ENCODE data around the gene MAJIN.

Gene MAJIN

DNA sequence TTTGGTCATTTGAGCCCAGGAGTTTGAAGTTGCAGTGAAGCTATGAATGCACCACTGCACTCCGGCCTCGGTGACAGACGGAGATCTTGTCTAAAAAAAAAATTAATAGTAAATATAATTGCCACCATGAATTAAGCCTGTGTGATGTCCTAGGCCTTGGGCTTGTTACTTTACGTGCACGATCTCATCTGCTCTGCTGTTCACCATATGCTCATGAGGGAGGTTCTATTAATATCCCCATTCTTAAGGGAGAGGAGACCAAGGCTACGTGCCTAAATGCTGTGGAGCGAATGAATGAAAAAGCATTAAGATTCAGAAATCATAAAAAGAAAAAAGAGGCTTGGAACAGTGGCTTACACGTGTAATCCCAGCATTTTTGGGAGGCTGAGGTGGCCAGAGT, 52.3 kb downstream of the MAJIN start:
- TF ChIP-seq ELF4 (IDR thresholded peaks at IDR 0.05) (no peak), FOXM1 (IDR thresholded peaks at IDR 0.05; ENCODE audit: borderline replicate concordance) (no peak), BHLHE40 (IDR thresholded peaks at IDR 0.05; ENCODE audit: borderline replicate concordance) (no peak)
- POLR2A ChIA-PET, result interaction anchor here (1.7 kb wide), 1 partner anchor 202 kb away, joined by 5 read pairs; the partner anchor contains the start of genes FAU and MRPL49
- no peak for DNase-seq (ENCODE audit: extremely low spot score)
- CTCF ChIA-PET, result no interaction called here

DNA sequence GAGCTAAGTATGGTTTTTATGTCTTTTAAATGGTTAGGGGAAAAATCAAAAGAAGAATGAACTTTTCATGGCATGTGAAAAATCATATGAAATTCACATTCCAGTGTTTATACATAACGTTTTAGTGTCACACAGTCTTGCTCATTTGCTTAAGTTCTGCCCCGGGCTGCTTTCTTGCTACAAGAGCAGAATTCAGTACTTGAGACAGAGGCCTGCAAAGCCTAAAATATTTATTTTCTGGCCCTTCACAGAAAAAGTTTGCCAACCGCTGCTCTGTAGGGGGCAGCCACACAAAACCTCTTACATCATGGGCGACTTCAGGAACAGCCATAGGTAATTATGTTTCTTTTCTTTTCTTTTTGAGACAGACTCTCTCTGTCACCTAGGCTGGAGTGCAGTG, 53.9 kb downstream of the MAJIN start:
- CTCF ChIA-PET, result interaction anchor here (1.2 to 1.4 kb wide), 2 partner anchors 27 to 79 kb away, joined by 3 read pairs; partner anchors contain the start of gene BATF2
- no peak for TF ChIP-seq TARDBP (IDR thresholded peaks at IDR 0.05)
- POLR2A ChIA-PET, result interaction anchor here (0.6 to 1.7 kb wide), 4 partner anchors 16 to 204 kb away, joined by 3 to 5 read pairs (median 4); partner anchors contain the start of genes FAU and MRPL49
- no peak for DNase-seq (ENCODE audit: extremely low spot score)

DNA sequence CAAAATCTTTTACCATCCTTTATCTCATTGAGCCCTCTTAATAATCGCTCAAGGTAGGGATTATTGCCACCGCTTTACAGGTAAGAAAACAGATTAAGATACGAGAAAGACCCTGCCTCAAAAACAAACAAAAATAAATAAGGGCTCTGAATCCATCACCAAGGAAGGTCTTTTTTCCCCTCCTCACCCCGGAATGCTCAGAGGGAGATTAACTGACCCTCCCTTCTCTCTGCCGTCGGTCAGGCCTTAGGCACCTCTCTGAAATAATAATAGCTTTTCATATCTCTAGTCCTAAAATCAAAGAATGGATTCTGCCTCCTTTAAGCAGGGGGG, 54.3 kb downstream of the MAJIN start:
- ChIA-PET CTCF (interaction anchor here (1.2 to 1.4 kb wide), 2 partner anchors 27 to 79 kb away, joined by 3 read pairs; partner anchors contain the start of gene BATF2), POLR2A (interaction anchor here (0.6 to 1.7 kb wide), 4 partner anchors 17 to 204 kb away, joined by 3 to 5 read pairs (median 4); partner anchors contain the start of genes FAU and MRPL49)
- TF ChIP-seq NFRKB (IDR thresholded peaks at IDR 0.05), result no peak
- no peak for TF ChIP-seq ARNT (IDR thresholded peaks at IDR 0.05)
- no peak for TF ChIP-seq FOXA1 (IDR thresholded peaks at IDR 0.05)
- no peak for TF ChIP-seq SP1 (IDR thresholded peaks at IDR 0.05)
- TF ChIP-seq BHLHE40 (IDR thresholded peaks at IDR 0.05; ENCODE audit: borderline replicate concordance), result no peak
- no peak for TF ChIP-seq TARDBP (IDR thresholded peaks at IDR 0.05)
- no peak for TF ChIP-seq ZNF384 (IDR thresholded peaks at IDR 0.05)
- TF ChIP-seq L3MBTL2 (conservative IDR thresholded peaks at IDR 0.05), result no peak
- TF ChIP-seq SUZ12 (IDR thresholded peaks at IDR 0.05), result no peak
- TF ChIP-seq ELF4 (IDR thresholded peaks at IDR 0.05), result no peak
- TF ChIP-seq FOXK2 (IDR thresholded peaks at IDR 0.05), result no peak
- no peak for TF ChIP-seq LEF1 (IDR thresholded peaks at IDR 0.05; ENCODE audit: borderline replicate concordance)
- no peak for DNase-seq (ENCODE audit: extremely low spot score)

DNA sequence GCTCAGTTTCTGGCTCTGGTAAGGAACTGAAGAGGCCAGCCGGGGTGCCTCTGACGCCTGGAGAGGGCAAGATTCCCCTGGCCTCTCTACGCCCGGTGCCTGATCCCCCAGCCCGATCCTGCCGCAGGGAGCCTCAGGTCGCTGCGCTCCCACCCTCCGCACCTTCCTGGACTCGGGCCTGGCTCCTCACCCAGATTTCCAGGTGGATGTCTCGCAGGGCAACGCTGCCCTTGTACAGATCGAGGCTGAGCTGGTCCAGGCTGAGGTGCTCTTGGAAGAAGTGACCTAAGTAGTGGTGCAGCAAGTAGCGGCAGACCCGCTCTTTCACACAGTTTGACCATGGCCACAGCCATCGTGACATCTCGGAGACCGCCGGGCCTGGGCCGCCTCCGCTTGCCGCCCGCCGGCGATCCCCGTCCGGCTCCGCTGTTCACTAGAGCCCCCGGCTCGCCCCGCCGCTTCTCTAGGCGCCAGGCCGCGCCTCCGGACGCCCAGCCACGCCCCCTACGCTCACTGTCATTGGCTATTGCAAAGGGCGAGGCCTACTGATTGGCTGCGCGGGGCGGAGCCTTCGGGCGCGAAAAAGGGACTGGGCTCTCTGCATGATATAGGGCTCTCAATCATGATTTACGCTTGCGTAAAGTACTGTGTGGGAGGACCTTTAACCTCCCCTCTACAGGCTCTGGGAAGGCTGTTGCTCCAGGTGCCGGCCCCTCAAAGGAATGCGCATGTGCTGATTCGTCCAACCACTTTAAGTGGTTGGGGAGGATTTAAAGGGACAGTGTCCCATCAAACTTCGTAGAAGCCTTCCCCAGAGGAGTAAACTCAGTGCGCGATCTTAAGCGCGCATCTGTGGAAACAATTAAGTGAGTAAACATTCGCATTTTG, 54.9 kb downstream of the MAJIN start, which contains the start of gene ATG2A:
Gene ATG2A, minus strand, starts transcription at position 435 of the 888 bp plus-strand sequence. Its CDS starts 74 bp downstream, at position 361.
- DNase-seq (ENCODE audit: extremely low spot score), result peak; percentile 97
- TF ChIP-seq, protein P1, sequence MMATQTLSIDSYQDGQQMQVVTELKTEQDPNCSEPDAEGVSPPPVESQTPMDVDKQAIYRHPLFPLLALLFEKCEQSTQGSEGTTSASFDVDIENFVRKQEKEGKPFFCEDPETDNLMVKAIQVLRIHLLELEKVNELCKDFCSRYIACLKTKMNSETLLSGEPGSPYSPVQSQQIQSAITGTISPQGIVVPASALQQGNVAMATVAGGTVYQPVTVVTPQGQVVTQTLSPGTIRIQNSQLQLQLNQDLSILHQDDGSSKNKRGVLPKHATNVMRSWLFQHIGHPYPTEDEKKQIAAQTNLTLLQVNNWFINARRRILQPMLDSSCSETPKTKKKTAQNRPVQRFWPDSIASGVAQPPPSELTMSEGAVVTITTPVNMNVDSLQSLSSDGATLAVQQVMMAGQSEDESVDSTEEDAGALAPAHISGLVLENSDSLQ (IDR thresholded peaks at IDR 0.05), result peak; percentile 96
- no peak for TF ChIP-seq NFRKB (IDR thresholded peaks at IDR 0.05)
- ChIA-PET CTCF (interaction anchor here (1.2 to 1.4 kb wide), 2 partner anchors 26 to 80 kb away, joined by 3 read pairs; partner anchors contain the start of gene BATF2), POLR2A (interaction anchor here (0.6 to 0.7 kb wide), 2 partner anchors 19 to 96 kb away, joined by 3 to 5 read pairs; partner anchors contain the start of gene GPHA2)

DNA sequence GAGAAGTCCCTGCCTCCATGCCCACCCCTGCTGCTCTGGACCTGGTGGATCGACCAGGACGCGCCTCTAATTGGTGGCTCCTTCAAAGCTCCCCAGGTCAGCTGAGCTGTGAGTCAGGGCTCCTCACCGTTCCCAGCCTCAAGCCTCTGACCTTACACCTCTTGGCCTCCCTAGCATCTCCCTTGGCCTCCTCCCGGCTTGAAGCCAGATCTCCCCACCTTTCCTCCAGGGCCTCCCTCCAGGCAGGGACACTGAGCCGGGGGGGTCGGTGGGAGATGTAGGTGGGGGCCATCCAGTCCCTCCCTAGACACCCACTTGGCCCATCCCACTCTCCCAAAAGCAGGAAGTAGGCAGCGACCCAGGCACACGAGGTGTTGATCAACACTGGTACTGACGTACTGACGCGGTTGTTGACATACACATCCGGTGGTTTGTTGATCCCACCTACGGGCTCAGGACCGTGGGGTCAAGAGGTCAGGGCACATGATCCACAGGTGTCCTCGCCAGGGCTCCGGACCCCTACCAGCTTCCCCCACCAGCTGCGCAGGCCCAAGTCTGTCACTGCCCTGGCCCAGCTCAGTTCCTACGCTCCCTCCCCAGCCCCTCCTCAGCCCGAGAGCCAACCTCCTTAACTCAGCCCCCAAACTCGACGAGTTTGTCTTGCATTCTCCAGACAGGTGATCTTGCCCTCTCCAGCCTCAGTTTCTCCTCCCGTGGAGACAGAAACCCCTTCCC, 55.7 kb downstream of the MAJIN start:
- TF ChIP-seq SP1 (IDR thresholded peaks at IDR 0.05) (no peak), ZNF384 (IDR thresholded peaks at IDR 0.05) (no peak), FOXK2 (IDR thresholded peaks at IDR 0.05) (no peak), CTBP1 (IDR thresholded peaks at IDR 0.05; ENCODE audit: borderline replicate concordance) (no peak), FOXM1 (IDR thresholded peaks at IDR 0.05; ENCODE audit: borderline replicate concordance) (no peak), ARNT (IDR thresholded peaks at IDR 0.05) (no peak), SUZ12 (IDR thresholded peaks at IDR 0.05) (no peak), BHLHE40 (IDR thresholded peaks at IDR 0.05; ENCODE audit: borderline replicate concordance) (no peak)
- CTCF ChIA-PET, result no interaction called here
- DNase-seq (ENCODE audit: extremely low spot score), result peak; percentile 27
- POLR2A ChIA-PET, result interaction anchor here (0.7 kb wide), 1 partner anchor 20 kb away, joined by 5 read pairs; the partner anchor contains the start of gene GPHA2

DNA sequence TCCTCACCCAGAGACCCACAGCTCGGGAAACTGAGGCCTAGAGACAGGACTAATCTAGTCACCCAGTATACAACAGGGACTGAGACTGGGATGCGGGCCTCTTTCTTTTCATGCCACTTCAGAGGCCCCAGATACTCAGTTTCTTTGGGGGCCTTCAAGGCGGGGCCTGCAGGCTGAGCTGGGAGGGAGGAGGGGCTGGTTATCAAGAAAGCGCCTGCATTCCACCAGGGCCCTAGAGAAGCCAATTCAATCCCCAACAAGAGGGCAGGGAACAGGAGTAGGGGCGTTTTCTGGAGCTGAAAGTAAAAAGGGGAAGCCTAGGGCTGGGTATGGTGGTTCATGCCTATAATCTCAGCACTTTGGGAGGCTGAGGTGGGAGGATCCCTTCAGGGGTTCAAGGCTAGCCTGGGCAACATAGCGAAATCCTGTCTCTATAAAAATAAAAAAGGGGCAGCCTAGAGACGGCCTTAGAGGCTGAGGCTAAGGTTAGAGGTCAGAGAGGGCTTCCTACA, 56.5 kb downstream of the MAJIN start:
- CTCF ChIA-PET, result no interaction called here
- DNase-seq (ENCODE audit: extremely low spot score), result no peak
- POLR2A ChIA-PET, result no interaction called here
- TF ChIP-seq, protein P1 (IDR thresholded peaks at IDR 0.05), result no peak
- no peak for TF ChIP-seq SP1 (IDR thresholded peaks at IDR 0.05)
- no peak for TF ChIP-seq BHLHE40 (IDR thresholded peaks at IDR 0.05; ENCODE audit: borderline replicate concordance)
- no peak for TF ChIP-seq LEF1 (IDR thresholded peaks at IDR 0.05; ENCODE audit: borderline replicate concordance)
- TF ChIP-seq FOXM1 (IDR thresholded peaks at IDR 0.05; ENCODE audit: borderline replicate concordance), result no peak
- TF ChIP-seq ARNT (IDR thresholded peaks at IDR 0.05), result no peak
- no peak for TF ChIP-seq SUZ12 (IDR thresholded peaks at IDR 0.05)
- no peak for TF ChIP-seq FOXA1 (IDR thresholded peaks at IDR 0.05)
- TF ChIP-seq TARDBP (IDR thresholded peaks at IDR 0.05), result no peak
- no peak for TF ChIP-seq CTBP1 (IDR thresholded peaks at IDR 0.05; ENCODE audit: borderline replicate concordance)
- no peak for TF ChIP-seq FOXK2 (IDR thresholded peaks at IDR 0.05)

DNA sequence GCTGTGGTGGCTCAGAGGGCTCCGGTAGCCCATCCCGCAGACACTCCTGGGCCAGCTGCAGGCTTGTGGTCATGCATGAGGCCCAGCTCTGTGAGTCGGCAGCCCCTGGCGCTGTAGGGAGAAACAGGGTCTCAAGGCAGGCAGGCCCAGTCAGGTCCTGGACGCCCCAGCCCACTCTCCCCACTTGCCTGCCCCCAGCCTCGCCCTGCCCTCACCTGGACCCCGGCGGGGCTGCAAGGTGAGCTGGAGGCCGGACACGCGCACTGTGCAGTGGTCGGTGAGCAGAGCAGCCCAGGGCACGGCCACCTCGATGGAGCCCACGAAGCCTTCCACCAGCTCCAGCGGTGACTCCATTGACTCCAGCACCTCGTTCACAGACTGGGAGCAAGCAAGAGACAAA, 57.8 kb downstream of the MAJIN start:
- TF ChIP-seq ZNF384 (IDR thresholded peaks at IDR 0.05) (no peak), L3MBTL2 (conservative IDR thresholded peaks at IDR 0.05) (no peak), ARNT (IDR thresholded peaks at IDR 0.05) (no peak)
- CTCF ChIA-PET, result no interaction called here
- POLR2A ChIA-PET, result no interaction called here
- no peak for DNase-seq (ENCODE audit: extremely low spot score)
